ENCODE data around the gene DCXR. TPM values are rescaled to one million over a fixed set of nuclear protein-coding genes. Genes with fewer than 3 reads are reported as not detected.
A peak's percentile ranks its signal among the peaks of the same experiment; 100 is the strongest.

The DCXR gene
- polyA plus RNA-seq, 3 donors = 88.8 to 93.1 (median 90.3) TPM

DNA sequence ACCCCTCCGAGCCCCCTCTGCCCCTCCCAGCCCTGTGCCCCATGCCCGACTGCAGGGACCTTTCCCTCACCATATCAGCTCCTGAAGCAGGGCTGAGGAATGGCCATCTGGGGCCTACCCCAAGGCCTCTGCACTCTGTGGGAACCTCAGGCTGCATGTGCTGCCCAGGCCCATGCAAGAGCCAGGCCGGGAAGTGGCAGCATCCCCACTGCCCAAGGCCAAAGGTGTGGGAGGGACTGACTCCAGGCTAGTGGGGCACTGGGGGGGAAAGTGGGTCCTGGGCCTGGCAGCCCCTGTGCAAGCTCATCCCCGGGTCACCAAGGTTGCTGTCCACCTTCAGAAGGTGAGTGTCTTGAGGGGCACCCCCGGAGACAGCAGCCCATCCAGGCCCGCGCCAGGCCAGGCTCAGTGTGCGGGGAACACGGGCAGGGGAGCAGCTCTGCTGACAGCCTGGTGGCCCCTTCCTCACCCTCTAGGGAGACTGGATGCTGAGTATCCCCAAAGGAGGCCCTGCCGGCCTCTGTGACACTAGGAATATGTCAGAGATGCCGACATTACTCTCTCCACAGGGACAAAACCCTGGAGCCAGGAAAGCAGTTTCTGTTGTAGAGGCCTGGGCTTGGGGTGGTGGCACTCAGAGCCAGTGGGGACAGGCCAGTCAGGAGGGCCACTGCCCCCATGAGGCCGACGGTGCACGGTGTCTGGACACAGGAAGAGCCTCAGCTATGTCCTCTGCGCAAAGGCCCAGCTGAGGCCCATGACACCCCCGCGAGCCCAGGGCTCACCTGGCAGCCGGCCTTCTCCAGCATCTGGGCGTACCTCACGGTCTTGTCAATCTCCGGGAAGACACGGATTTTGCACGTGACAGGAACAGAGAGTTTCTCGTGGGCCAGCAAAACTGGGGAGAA, 24.8 kb upstream of the DCXR start:
- Histone ChIP-seq H3K4me2 (replicated peaks; ENCODE audit: extremely low read depth, low read length, poor library complexity, severe bottlenecking) (no peak overlapping the region), H3K36me3 (replicated peaks in 1 of 2; ENCODE audit: control insufficient read depth in 1 of 2, insufficient read depth in 2 of 2, low read length in 2 of 2) (peaks cover 64% of the 10 kb centered on the region in 2 donors), H3K4me1 (ENCODE audit: control insufficient read depth in 1 of 2, insufficient read depth in 2 of 2, low read length in 2 of 2) (peaks cover 20 to 29% of the 10 kb centered on the region in 2 donors), H3K9ac (ENCODE audit: insufficient read depth, low read length, poor library complexity, severe bottlenecking) (no peak overlapping the region), H3K27ac (ENCODE audit: low read depth in 1 of 2, low read length in 2 of 2) (no peak overlapping the region), H2AFZ (ENCODE audit: insufficient read depth, low read depth, low read length, poor library complexity, severe bottlenecking) (no peak overlapping the region), H4K20me1 (ENCODE audit: insufficient read depth, low read length) (peaks cover 12% of the 10 kb centered on the region), H3K27me3 (ENCODE audit: control insufficient read depth in 2 of 2, insufficient read depth in 2 of 2, low read length in 2 of 2) (no peaks in the 10 kb centered on the region), H3K9me3 (replicated peaks in 1 of 2; ENCODE audit: control insufficient read depth in 1 of 2, insufficient read depth in 1 of 2, low read length in 2 of 2) (no peaks in the 10 kb centered on the region), H3K4me3 (replicated peaks in 1 of 3; ENCODE audit: low read depth in 2 of 3, low read length in 3 of 3) (no peak overlapping the region), H3K79me2 (ENCODE audit: insufficient read depth, low read length) (peaks cover 18% of the 10 kb centered on the region)
- TF ChIP-seq, protein P1, sequence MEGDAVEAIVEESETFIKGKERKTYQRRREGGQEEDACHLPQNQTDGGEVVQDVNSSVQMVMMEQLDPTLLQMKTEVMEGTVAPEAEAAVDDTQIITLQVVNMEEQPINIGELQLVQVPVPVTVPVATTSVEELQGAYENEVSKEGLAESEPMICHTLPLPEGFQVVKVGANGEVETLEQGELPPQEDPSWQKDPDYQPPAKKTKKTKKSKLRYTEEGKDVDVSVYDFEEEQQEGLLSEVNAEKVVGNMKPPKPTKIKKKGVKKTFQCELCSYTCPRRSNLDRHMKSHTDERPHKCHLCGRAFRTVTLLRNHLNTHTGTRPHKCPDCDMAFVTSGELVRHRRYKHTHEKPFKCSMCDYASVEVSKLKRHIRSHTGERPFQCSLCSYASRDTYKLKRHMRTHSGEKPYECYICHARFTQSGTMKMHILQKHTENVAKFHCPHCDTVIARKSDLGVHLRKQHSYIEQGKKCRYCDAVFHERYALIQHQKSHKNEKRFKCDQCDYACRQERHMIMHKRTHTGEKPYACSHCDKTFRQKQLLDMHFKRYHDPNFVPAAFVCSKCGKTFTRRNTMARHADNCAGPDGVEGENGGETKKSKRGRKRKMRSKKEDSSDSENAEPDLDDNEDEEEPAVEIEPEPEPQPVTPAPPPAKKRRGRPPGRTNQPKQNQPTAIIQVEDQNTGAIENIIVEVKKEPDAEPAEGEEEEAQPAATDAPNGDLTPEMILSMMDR (IDR thresholded peaks at IDR 0.05) = no peak
- Mint-ChIP-seq H3K27ac (peak overlapping the region in 1 of 7 donors; percentile 41), H3K27me3 (ENCODE audit: low read depth in 3 of 3) (no peaks in the 10 kb centered on the region), H3K4me1 (peaks cover 22% of the 10 kb centered on the region), H3K9me3 (peaks cover 0 to 2% (median 0%) of the 10 kb centered on the region in 7 donors), H3K36me3 (peaks cover 23 to 44% of the 10 kb centered on the region in 2 donors), H3K4me3 (no peak overlapping the region)
- intact Hi-C loops (cut with micrococcal nuclease) = no loop called here
- 95% methylated on average over 18 of the region's 24 CpGs for WGBS (ENCODE audit: insufficient coverage)
- DNase-seq = no peak

DNA sequence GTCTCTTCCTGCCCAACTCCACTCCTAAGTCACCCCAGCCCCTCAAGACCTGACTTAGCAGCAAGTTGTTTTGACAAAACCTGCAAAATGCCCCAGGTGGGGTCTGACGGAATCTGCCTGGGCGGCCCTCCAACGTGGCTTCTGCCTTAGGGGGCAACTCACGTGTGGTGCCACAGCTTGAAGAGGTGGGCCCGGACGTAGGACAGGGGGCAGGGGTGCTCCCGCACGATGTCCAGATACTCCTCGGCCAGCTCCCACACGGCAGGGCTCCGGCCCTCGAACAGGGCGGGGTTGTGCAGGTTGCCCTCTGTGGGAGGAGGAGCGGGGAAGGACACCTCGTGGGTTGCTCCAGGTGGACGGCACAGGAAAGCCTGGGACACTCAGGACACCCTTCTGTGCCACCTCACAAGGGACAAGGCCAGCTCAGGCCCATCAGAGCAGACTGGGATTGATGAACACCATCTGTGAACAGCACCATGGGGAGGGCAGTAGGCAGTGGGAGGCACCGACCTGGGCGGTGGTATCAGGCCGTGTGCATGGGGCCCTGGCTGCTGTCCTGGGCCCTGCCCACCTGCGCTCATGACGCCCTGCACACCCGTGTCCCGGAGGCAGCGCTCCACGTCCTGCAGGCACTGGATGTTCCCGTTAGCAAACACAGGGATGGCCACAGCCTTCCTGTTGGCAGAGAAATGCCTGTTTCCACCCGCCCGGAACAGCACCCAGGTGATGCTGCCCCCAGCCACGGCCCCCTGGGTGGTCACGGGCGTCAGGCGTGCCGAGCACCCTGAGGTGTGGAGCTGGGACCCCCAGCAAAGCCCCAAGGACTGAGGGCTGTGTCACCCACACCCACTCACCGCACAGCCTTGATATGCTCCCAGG, 23.8 kb upstream of the DCXR start:
- no peak overlapping the region for H3K4me2 ChIP-seq (replicated peaks; ENCODE audit: extremely low read depth, low read length, poor library complexity, severe bottlenecking)
- H3K4me1 Mint-ChIP-seq = peaks cover 19% of the 10 kb centered on the region
- H3K4me1 ChIP-seq (ENCODE audit: control insufficient read depth in 1 of 2, insufficient read depth in 2 of 2, low read length in 2 of 2) = peaks cover 18 to 26% of the 10 kb centered on the region in 2 donors
- no peak overlapping the region for H3K4me3 ChIP-seq (replicated peaks in 1 of 3; ENCODE audit: low read depth in 2 of 3, low read length in 3 of 3)
- H3K27me3 ChIP-seq (ENCODE audit: control insufficient read depth in 2 of 2, insufficient read depth in 2 of 2, low read length in 2 of 2) = no peaks in the 10 kb centered on the region
- no peak overlapping the region for H3K27ac Mint-ChIP-seq
- H3K79me2 ChIP-seq (ENCODE audit: insufficient read depth, low read length) = peaks cover 18% of the 10 kb centered on the region
- H2AFZ ChIP-seq (ENCODE audit: insufficient read depth, low read depth, low read length, poor library complexity, severe bottlenecking) = no peak overlapping the region
- H3K9me3 Mint-ChIP-seq = peaks cover 0 to 2% (median 0%) of the 10 kb centered on the region in 7 donors
- peaks cover 74% of the 10 kb centered on the region in 2 donors for H3K36me3 ChIP-seq (replicated peaks in 1 of 2; ENCODE audit: control insufficient read depth in 1 of 2, insufficient read depth in 2 of 2, low read length in 2 of 2)
- intact Hi-C loops (cut with micrococcal nuclease) = no loop called here
- DNase-seq = no peak
- no peak overlapping the region for H3K27ac ChIP-seq (ENCODE audit: low read depth in 1 of 2, low read length in 2 of 2)
- no peak overlapping the region for H3K4me3 Mint-ChIP-seq
- no peaks in the 10 kb centered on the region for H3K27me3 Mint-ChIP-seq (ENCODE audit: low read depth in 3 of 3)
- no peaks in the 10 kb centered on the region for H3K9me3 ChIP-seq (replicated peaks in 1 of 2; ENCODE audit: control insufficient read depth in 1 of 2, insufficient read depth in 1 of 2, low read length in 2 of 2)
- peaks cover 12% of the 10 kb centered on the region for H4K20me1 ChIP-seq (ENCODE audit: insufficient read depth, low read length)
- TF ChIP-seq, protein P1 (IDR thresholded peaks at IDR 0.05) = no peak
- WGBS (ENCODE audit: insufficient coverage) = 93% methylated on average over 30 of the region's 34 CpGs
- H3K36me3 Mint-ChIP-seq = peaks cover 23 to 52% of the 10 kb centered on the region in 2 donors
- no peak overlapping the region for H3K9ac ChIP-seq (ENCODE audit: insufficient read depth, low read length, poor library complexity, severe bottlenecking)
